Stimulated activated CD8-positive, alpha-beta memory T cell treated with anti-CD3 and anti-CD28 coated beads, Interleukin-4, amount 100 ng/mL, for 48 hours (primary cell): ENCODE data around the gene LINC00237.

ENCODE experiments used
- DNase-seq: peaks from one replicate; pipeline ENCODE4 v3.0.0-alpha.2; 2020

LINC00237 gene

GRCh38 chr20:21096321-21097043, 9.7 kb downstream of the LINC00237 start:
- no peak for DNase-seq

- DNase-seq = no peak
Measured at GRCh38 chr20:21092806-21093205, 13.4 kb downstream of the LINC00237 start.

- DNase-seq = no peak
Measured at GRCh38 chr20:21090721-21091120, 15.4 kb downstream of the LINC00237 start.

DNA sequence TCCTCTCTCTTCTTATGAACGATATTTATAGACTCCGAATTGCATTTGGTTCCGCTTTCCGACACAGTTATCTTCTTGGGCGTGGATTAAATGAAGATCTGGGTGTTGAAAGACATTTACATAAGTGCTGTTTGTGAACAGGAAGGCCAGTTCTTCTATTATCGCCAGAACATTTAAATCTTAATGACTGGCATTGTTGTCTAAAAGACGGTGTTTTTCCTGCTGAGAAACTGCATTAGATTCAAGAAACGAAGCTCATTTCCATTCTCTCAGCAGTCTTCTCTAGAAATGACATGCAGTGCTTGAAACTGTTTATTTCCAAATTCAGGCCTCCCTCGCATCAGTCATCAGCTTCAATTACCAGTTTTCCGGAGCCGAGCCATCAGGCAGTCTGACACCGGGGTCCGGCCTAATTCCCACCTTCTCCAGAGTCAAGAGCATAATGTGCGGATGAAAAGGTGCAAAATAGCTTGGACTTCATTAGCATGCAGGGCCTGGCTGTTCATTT, 16.0 kb downstream of the LINC00237 start:
- no peak for DNase-seq

DNA sequence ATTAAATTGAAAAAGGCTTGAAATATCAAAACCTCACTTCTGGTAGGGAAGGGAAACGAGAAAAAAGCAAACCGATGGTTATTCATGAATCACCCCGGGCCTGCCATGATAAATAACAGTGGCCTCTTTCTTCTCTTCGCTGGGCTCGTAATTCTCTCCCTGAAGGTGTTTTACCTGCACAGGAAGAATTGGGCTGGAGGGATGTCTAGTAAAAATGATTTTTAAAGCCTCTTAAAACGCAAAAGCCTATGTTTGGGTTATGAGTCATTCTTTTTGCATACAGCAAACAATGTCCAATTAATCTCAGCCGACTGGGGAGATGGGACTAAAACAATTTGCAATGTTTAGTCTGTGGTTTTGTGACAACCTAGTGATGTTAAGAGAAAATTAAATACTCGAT, 16.8 kb downstream of the LINC00237 start:
- no peak for DNase-seq

- no peak for DNase-seq
Measured at GRCh38 chr20:21087862-21088540, 18.2 kb downstream of the LINC00237 start.

DNA sequence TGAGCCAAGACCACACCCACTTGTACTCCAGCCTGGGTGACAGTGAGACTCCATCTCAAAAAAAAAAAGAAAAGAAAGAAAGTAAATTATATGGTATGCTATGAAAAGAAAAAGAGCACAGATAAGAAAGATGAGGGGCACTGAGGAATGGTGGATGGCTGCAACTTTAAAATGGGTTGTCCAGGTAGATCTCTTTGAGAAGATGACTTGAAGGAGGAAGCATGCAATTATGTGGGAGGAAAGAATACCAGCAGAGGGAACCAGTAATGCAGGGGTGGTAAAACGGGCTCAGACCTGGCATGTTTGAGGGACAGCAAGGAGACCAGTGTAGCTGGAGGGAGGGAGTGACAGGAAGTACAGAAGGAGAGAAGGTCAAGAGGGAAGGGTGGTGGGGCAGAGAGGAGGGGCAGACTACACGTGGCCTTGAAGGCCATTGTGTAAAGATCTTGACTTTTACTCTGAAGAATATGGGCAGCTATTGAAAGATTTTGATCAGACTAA, 22.3 kb downstream of the LINC00237 start:
- DNase-seq = no peak

GRCh38 chr20:21082584-21082983, 23.6 kb downstream of the LINC00237 start:
- no peak for DNase-seq

- DNase-seq = no peak
Measured at GRCh38 chr20:21077809-21078345, 28.3 kb downstream of the LINC00237 start.

DNA sequence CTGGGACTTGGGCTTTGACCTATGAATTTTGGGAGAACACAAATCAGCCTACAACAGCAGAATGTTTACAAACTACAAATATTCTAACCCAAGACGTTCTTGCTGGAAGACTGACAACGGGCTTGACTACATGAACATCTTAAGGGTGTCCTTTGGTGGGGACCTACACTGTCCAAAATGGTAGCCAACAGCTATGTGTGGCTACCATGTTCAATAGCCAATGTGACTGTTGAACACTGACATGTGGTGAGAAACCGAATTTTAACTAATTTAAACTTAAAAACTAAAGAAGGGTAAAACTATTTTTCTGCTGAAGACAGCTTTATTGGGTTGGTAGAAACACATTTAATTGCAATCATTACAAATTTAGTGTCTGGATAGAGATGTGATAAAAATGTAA, 30.1 kb downstream of the LINC00237 start:
- DNase-seq = no peak

- DNase-seq = no peak
Measured at GRCh38 chr20:21075471-21075870, 30.7 kb downstream of the LINC00237 start.

DNA sequence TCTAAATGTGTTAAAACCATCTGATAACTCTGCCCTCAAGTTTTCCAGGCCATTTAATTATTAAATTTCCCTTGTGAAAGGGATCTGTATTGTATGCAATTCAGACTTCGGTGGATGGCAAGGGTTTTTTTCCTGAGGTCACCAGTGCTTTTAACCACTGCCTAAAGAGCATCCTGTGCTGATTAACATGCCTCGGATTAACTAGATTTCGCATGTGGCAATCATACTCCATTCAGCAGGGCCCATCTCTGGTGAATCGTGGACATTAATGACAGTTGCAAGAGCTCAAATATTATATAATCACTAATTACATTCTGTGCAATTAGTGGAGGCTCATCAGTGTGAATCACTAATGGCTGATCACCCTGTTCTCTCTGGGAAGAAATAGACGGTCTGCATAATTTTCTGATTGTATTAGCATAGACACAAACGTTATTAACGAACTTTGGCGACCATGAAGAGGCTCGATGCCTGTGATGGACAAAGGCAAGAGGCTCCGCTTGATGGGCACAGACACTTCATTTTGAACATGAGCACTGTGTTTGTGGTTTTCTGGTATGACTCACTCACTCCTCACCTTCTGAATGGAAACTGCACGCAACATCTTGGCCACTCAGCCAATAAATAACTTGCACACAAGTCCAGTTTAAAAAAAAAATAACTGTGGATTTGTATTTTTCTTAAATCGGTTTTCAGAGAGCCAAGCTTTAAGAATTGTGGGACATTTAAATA, 31.4 kb downstream of the LINC00237 start:
- DNase-seq = no peak

GRCh38 chr20:21067255-21067654, 38.9 kb downstream of the LINC00237 start:
- no peak for DNase-seq

- no peak for DNase-seq
Measured at GRCh38 chr20:21064924-21065323, 41.2 kb downstream of the LINC00237 start.

DNA sequence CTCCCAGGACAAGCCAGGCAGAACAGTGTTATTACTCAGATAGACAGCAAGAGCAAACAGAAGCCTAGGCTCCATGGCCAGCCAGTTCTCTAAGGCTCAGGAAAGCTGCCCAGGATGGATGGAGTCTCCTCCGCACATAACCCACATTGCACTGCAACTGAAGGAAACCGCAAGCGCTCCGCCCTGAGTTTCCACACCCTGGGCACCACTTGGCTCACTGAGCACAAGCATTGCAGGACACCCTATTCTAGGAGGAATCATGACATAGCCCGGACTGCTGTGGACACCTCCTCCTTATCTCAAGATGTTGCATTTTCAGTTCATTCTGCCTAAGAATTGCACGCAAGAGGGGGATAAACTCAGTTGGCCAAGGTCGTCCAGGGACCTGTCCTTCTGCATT, 42.9 kb downstream of the LINC00237 start:
- DNase-seq = no peak

- no peak for DNase-seq
Measured at GRCh38 chr20:21053002-21053762, 53.0 kb downstream of the LINC00237 start.

GRCh38 chr20:21052686-21053001, 53.5 kb downstream of the LINC00237 start:
- no peak for DNase-seq

- no peak for DNase-seq
Measured at GRCh38 chr20:21052241-21052640, 53.9 kb downstream of the LINC00237 start.

DNA sequence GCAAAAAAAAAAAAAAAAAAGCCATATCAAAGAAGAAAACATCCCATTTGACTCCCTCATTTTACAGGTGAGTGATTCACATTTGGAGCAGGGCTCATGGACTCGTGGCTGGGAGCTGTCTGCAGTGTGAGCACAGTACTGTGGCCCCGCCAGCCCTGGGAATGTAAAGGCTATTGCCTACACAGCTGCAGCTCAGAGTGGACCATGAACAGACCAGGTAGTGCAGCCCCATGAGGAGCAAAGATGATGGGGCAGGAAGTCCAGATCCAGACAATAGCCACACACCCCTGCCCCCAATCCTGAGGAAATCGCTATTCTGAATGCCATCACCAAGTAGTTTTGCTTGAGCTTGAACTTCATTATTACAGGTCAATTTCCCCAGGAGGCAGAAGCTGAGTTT, 55.4 kb downstream of the LINC00237 start:
- DNase-seq = no peak

DNA sequence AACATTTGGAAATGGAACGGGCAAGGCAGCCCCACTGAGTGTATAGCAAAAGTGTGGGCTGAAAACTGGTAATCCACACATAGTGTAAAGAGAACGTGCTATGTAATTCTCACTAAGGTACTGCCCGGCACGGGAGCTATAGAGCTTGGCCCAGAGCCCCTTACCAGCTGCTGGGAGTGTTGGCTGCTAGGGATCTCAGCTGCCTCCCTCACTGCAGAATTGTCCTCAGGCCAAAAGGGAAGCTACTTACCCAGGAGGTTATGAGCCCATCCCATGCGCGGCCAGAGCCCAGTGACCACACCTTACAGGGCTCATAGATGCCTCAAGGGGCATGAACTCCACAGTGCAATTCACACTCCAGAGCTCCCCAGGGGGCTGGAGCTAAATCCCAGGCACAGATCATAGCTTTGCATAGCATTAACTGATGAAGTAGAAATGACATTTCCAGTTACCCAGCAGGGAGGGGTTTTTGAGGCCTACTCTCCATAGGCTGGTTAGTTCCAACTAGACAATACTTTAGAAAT, 56.8 kb downstream of the LINC00237 start:
- DNase-seq = no peak

GRCh38 chr20:21048841-21049273, 57.3 kb downstream of the LINC00237 start:
- peak; percentile 83 for DNase-seq

DNA sequence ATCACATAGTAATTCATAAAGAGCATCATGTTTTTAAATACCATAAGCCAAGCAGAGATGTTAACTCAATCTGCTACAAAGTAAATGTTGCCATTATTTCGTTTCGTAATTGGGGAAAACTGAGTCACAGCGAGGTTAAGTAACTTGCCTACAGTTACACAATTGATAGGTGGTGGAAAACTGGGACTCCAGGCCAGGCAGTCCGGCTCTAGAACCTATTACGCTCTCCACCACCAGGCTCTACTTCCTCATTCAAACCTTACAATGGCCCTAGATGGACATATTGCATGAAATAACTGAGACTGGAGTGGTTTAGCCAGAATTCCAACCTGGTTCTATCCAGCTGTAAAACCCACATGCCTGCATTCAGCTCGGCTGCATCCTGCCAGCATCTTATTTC, 58.2 kb downstream of the LINC00237 start:
- no peak for DNase-seq
